ENCODE measurements around the gene CTNNA2. TPM values are rescaled to one million over a fixed set of nuclear protein-coding genes. Genes with fewer than 3 reads are reported as not detected.

CTNNA2 gene
- total RNA-seq, 2 experiments from 2014 or later: not detected

GRCh38 chr2:80329491-80329890, 816.6 kb downstream of the CTNNA2 start:
- H3K36me3 Mint-ChIP-seq: no peaks in the 10 kb centered on the region

GRCh38 chr2:80330527-80331450, 817.9 kb downstream of the CTNNA2 start:
- ATAC-seq (no peak), DNase-seq (no peak)
- no peaks in the 10 kb centered on the region for H3K36me3 Mint-ChIP-seq
- peaks cover 6% of the 10 kb centered on the region for H3K9me3 Mint-ChIP-seq (ENCODE audit: low read depth)
- H3K27me3 Mint-ChIP-seq: no peaks in the 10 kb centered on the region
- H3K27ac Mint-ChIP-seq: no peak overlapping the region
- H3K4me1 Mint-ChIP-seq: no peaks in the 10 kb centered on the region
- no peak overlapping the region for H3K4me3 Mint-ChIP-seq
- CTCF ChIA-PET: no interaction called here

More at GRCh38 chr2:80329491-80329890, 816.6 kb downstream of the CTNNA2 start:
- Mint-ChIP-seq H3K4me3 (no peak overlapping the region), H3K27me3 (no peaks in the 10 kb centered on the region), H3K27ac (no peak overlapping the region), H3K4me1 (no peaks in the 10 kb centered on the region), H3K9me3 (ENCODE audit: low read depth) (peaks cover 6% of the 10 kb centered on the region)
- ATAC-seq (no peak), DNase-seq (no peak)
- CTCF ChIA-PET: no interaction called here

GRCh38 chr2:80333886-80334285, 821.0 kb downstream of the CTNNA2 start:
- ATAC-seq: no peak
- Mint-ChIP-seq H3K36me3 (no peaks in the 10 kb centered on the region), H3K9me3 (ENCODE audit: low read depth) (peaks cover 8% of the 10 kb centered on the region), H3K27ac (no peak overlapping the region), H3K4me3 (no peak overlapping the region), H3K4me1 (no peaks in the 10 kb centered on the region), H3K27me3 (no peaks in the 10 kb centered on the region)
- no peak for DNase-seq
- CTCF ChIA-PET: no interaction called here

GRCh38 chr2:80335411-80335810, 822.6 kb downstream of the CTNNA2 start:
- no peaks in the 10 kb centered on the region for H3K36me3 Mint-ChIP-seq
- H3K27me3 Mint-ChIP-seq: no peaks in the 10 kb centered on the region
- peaks cover 8% of the 10 kb centered on the region for H3K9me3 Mint-ChIP-seq (ENCODE audit: low read depth)
- H3K4me3 Mint-ChIP-seq: no peak overlapping the region
- no peaks in the 10 kb centered on the region for H3K4me1 Mint-ChIP-seq
- CTCF ChIA-PET: no interaction called here
- no peak overlapping the region for H3K27ac Mint-ChIP-seq
- no peak for ATAC-seq
- DNase-seq: no peak

- CTCF ChIA-PET: no interaction called here
- Mint-ChIP-seq H3K4me3 (no peak overlapping the region), H3K27ac (no peak overlapping the region)
Observed at GRCh38 chr2:80338794-80339193, 825.9 kb downstream of the CTNNA2 start.

GRCh38 chr2:80340022-80340421, 827.2 kb downstream of the CTNNA2 start:
- CTCF ChIA-PET: no interaction called here
- Mint-ChIP-seq H3K36me3 (no peaks in the 10 kb centered on the region), H3K27ac (no peak overlapping the region), H3K27me3 (no peaks in the 10 kb centered on the region), H3K9me3 (ENCODE audit: low read depth) (peaks cover 7% of the 10 kb centered on the region), H3K4me1 (no peaks in the 10 kb centered on the region), H3K4me3 (no peak overlapping the region)
- DNase-seq: no peak
- no peak for ATAC-seq

More at GRCh38 chr2:80338794-80339193, 825.9 kb downstream of the CTNNA2 start:
- Mint-ChIP-seq H3K4me1 (no peaks in the 10 kb centered on the region), H3K36me3 (no peaks in the 10 kb centered on the region), H3K9me3 (ENCODE audit: low read depth) (peaks cover 7% of the 10 kb centered on the region), H3K27me3 (no peaks in the 10 kb centered on the region)
- ATAC-seq (no peak), DNase-seq (no peak)

- CTCF ChIA-PET: no interaction called here
- no peaks in the 10 kb centered on the region for H3K36me3 Mint-ChIP-seq
- H3K4me1 Mint-ChIP-seq: no peaks in the 10 kb centered on the region
- DNase-seq (no peak), ATAC-seq (no peak)
- H3K9me3 Mint-ChIP-seq (ENCODE audit: low read depth): peaks cover 4% of the 10 kb centered on the region
- H3K4me3 Mint-ChIP-seq: no peak overlapping the region
- H3K27me3 Mint-ChIP-seq: no peaks in the 10 kb centered on the region
- no peak overlapping the region for H3K27ac Mint-ChIP-seq
Observed at GRCh38 chr2:80348078-80348477, 835.2 kb downstream of the CTNNA2 start.

- CTCF ChIA-PET: no interaction called here
- Mint-ChIP-seq H3K27ac (no peak overlapping the region), H3K27me3 (no peaks in the 10 kb centered on the region), H3K36me3 (no peaks in the 10 kb centered on the region), H3K9me3 (ENCODE audit: low read depth) (peaks cover 4% of the 10 kb centered on the region), H3K4me3 (no peak overlapping the region), H3K4me1 (no peaks in the 10 kb centered on the region)
- ATAC-seq (no peak), DNase-seq (no peak)
Observed at GRCh38 chr2:80348953-80349352, 836.1 kb downstream of the CTNNA2 start.

- DNase-seq (no peak), ATAC-seq (no peak)
- CTCF ChIA-PET: no interaction called here
- H3K27me3 Mint-ChIP-seq: no peaks in the 10 kb centered on the region
- H3K4me1 Mint-ChIP-seq: no peaks in the 10 kb centered on the region
- peaks cover 4% of the 10 kb centered on the region for H3K9me3 Mint-ChIP-seq (ENCODE audit: low read depth)
- H3K4me3 Mint-ChIP-seq: no peak overlapping the region
- no peaks in the 10 kb centered on the region for H3K36me3 Mint-ChIP-seq
- no peak overlapping the region for H3K27ac Mint-ChIP-seq
Observed at GRCh38 chr2:80351231-80351630, 838.4 kb downstream of the CTNNA2 start.

GRCh38 chr2:80354858-80355257, 842.0 kb downstream of the CTNNA2 start:
- H3K36me3 Mint-ChIP-seq: no peaks in the 10 kb centered on the region
- no peaks in the 10 kb centered on the region for H3K4me1 Mint-ChIP-seq
- no peak overlapping the region for H3K4me3 Mint-ChIP-seq
- H3K27ac Mint-ChIP-seq: no peak overlapping the region
- H3K27me3 Mint-ChIP-seq: no peaks in the 10 kb centered on the region
- ATAC-seq (no peak), DNase-seq (no peak)
- peaks cover 4% of the 10 kb centered on the region for H3K9me3 Mint-ChIP-seq (ENCODE audit: low read depth)
- CTCF ChIA-PET: no interaction called here

- Mint-ChIP-seq H3K27ac (no peak overlapping the region), H3K9me3 (ENCODE audit: low read depth) (peaks cover 6% of the 10 kb centered on the region), H3K36me3 (no peaks in the 10 kb centered on the region), H3K4me1 (no peaks in the 10 kb centered on the region), H3K27me3 (no peaks in the 10 kb centered on the region), H3K4me3 (no peak overlapping the region)
- no peak for ATAC-seq
- DNase-seq: no peak
- CTCF ChIA-PET: no interaction called here
Observed at GRCh38 chr2:80361904-80362303, 849.1 kb downstream of the CTNNA2 start.

- no peaks in the 10 kb centered on the region for H3K27me3 Mint-ChIP-seq
- DNase-seq (no peak), ATAC-seq (no peak)
- H3K4me3 Mint-ChIP-seq: no peak overlapping the region
- H3K4me1 Mint-ChIP-seq: no peaks in the 10 kb centered on the region
- H3K36me3 Mint-ChIP-seq: no peaks in the 10 kb centered on the region
- no peak overlapping the region for H3K27ac Mint-ChIP-seq
- CTCF ChIA-PET: no interaction called here
- peaks cover 6% of the 10 kb centered on the region for H3K9me3 Mint-ChIP-seq (ENCODE audit: low read depth)
Observed at GRCh38 chr2:80363330-80363729, 850.5 kb downstream of the CTNNA2 start.

GRCh38 chr2:80363791-80364349, 851.0 kb downstream of the CTNNA2 start:
- Mint-ChIP-seq H3K36me3 (no peaks in the 10 kb centered on the region), H3K4me3 (no peak overlapping the region), H3K4me1 (no peaks in the 10 kb centered on the region), H3K9me3 (ENCODE audit: low read depth) (peaks cover 6% of the 10 kb centered on the region), H3K27me3 (no peaks in the 10 kb centered on the region), H3K27ac (no peak overlapping the region)
- DNase-seq (no peak), ATAC-seq (no peak)
- CTCF ChIA-PET: no interaction called here

- Mint-ChIP-seq H3K36me3 (no peaks in the 10 kb centered on the region), H3K27me3 (no peaks in the 10 kb centered on the region), H3K27ac (no peak overlapping the region), H3K4me3 (no peak overlapping the region), H3K9me3 (ENCODE audit: low read depth) (peaks cover 6% of the 10 kb centered on the region), H3K4me1 (no peaks in the 10 kb centered on the region)
- CTCF ChIA-PET: no interaction called here
- ATAC-seq: no peak
- DNase-seq: no peak
Observed at GRCh38 chr2:80364524-80365212, 851.8 kb downstream of the CTNNA2 start.
